ENCODE data around the gene ASB4. TPM values are rescaled to one million over a fixed set of nuclear protein-coding genes. Genes with fewer than 3 reads are reported as not detected.

Gene ASB4
- total RNA-seq, result not detected in 2 replicates

GRCh38 chr7:95485391-95486123 is at the start of gene ASB4:
Gene ASB4 (plus strand): TSS chr7:95485943. CDS start chr7:95485972, 29 bp downstream.

Other genes with a start within 250 kb of the ASB4 start
- not detected in 2 replicates for gene PON1, start 161.4 kb upstream of the ASB4 start, total RNA-seq
- under 0.01 TPM in 2 replicates for gene PON3, start 89.6 kb upstream of the ASB4 start, total RNA-seq
- gene PON2, start 50.9 kb upstream of the ASB4 start, total RNA-seq, result 62.5 and 95.8 TPM in 2 replicates
- gene PDK4, start 110.6 kb downstream of the ASB4 start, total RNA-seq, result 0.58 and 6.5 TPM in 2 replicates

All from regular cardiac myocyte (primary cell).